Embryonic facial prominence (tissue), 1 donor: ENCODE measurements around the gene SLC66A2.

Source experiments
- DNase-seq: peaks from one replicate; pipeline ENCODE4 v3.0.0-alpha.2; 2016; ENCODE audit errors: extremely low spot score

Gene SLC66A2

DNA sequence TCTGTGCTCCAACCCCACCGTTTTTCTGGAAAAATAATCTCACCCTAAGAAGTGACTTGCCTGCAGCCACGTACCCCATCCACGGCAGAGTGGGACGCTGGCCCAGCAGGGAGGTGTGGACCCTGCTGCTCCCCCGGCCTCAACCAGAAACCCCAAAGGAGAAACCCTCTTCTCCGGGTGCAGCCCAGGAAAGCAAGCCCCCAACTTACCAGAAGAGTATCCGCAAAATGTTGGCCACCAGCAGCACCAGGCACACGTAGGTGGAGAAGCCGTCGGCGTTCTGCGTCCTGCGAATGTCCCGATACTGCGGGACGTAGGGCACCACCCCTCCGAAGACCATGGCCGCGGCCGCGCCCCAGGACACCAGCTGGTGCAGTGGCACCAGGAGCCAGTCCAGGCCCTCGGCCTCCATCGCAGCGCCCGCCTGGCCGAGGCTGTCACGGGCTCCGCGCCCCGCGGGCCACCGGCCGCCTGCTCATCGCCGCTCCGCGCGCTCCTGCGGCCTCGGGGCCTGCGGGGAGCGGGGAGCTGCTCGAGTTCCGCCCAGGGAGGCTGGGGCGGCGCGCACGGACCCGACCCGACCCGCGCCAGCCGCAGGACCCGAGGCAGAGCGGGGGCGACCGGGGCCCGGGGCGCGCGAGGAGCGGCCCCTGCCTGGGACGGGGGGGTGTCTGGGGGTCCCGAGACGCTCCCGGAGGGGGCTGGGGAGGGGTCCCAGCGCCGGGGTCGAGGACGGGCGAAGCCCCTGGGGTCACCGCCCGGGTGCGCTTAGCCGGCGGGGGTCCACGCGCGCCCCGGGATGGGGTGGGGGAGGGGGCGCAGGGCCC lies 725 bp downstream of the SLC66A2 start:
- DNase-seq, result no peak

DNA sequence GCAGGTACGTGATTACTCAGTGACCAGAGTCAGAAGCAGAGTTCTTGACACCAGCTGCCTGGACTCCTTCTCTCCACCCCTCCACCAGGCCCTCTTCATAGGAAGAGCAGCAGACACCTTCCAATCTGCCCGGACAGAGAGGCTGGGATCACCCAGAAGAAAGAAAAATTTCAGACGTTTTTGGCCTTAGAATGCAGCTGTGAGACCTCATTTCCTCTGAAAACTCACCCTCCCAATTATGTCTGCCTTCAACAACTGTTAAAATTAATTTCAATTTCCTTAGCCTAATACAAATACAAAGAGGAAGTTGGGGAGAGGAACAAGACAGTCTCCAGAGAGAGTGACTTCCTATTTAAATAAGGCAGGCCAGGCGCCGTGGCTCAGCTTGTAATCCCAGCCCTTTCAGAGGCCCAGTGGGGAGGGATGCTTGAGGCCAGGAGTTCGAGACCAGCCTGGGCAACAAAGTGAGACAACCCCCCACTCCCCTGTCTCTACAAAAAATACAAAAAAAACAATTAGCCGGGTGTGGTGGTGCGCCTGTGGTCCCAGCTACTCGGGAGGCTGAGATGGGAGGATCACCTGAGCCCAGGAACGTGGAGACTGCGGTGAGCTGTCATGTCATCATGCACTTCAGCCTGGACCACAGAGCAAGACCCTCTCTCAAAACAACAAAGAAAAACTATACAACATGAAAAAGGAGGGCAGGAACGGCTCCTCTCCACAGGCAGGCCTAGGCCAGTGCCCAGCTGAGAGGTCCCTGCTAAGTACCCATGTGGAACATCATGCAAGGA lies 1.6 kb downstream of the SLC66A2 start:
- DNase-seq, result no peak

DNA sequence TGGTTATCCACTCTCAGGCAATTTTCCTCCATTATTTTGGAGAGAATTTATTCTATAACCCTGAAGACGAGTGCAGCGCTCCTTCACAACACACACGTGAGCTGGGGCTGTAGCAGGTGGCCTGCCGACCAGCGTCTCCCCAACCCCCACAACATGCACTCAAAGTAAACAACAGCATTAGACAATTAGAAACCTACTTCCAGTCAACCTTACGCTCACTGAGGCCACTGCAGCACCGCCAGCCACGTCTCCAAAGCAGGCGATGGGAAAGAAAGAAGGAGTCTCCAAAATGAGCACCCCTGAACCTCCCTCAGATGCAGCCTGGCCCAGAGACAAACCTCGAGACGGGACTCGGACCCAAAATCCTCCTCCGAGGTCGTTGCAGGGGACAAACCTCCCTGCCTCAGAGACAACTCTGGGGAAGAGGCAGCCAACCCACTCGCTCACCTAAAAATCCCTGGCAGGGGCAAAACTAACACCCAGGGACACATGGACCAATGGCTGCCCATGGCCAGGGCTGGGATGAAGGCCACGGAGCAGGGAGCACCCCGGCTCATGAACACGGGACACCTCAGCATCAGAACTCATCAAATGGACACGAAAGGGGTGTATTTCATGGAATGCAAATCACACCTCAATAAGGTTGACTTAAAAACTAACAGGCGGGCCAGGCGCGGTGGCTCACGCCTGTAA lies 2.6 kb downstream of the SLC66A2 start:
- DNase-seq, result no peak

DNA sequence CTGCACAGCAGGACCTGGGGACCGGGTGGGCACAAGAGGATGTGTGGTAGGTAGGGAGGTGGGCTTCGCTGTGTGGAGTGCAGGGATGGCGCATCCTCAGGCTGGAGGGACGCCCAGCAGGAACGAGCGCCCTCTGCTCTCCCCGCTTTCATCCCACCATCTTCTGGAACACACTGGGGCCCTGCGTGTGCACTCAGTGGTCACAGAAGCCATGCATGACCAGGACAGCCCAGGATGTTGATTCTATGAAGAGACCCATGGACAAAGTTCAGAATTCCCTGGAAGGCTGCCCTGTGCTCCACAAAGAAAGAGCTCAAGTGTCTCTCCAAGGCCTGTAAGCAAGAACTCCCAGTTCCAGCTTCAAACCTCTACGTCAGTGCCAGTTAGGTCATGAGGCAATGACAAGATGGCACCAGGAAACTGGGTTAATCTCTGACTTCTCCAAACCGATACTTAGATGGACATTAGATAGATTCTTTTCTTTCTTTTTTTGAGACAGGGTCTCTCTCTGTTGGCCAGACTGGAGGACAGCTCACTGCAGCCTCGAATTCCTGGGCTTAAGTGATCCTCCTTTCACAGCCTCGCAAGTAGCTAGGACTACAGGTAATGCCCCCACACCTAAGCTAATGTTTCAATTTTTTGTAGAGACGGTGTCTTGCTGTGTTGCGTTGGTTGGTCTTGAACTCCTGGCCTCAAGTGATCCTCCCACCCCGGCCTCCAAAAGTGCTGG lies 3.4 kb downstream of the SLC66A2 start:
- no peak for DNase-seq

DNA sequence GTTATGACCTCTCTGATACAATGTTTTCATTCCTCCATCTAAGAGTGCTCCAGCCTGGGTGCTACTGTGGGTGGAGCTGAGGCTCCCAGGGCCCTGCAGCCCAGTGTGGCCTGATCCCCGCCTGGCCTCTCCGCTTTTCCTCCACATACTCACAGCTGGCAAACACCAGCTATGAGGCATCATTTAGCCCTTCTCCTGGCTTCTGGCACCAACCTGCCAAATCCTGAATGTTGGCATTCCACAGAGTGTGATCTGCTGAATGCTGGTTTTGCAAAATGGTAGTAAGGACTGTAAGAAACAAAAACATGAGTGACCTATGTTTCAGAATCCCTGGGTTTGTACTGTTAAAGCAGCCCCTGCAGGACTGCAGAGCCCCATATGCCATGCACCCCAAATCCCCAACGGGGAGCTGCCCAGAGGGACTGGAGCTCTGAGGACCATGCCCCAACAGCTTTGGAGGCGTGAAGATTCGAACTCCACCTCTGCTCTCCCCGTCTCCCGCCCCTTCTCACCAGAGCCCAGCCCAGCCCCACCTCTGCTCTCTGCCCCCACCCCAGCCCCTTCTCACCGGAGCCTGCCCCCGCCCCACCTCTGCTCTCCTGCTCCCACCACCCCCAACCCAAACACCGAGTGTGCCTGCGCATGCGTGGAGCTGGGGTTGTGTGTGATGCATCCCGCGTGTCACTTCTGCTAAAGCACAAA lies 4.2 kb downstream of the SLC66A2 start:
- no peak for DNase-seq

DNA sequence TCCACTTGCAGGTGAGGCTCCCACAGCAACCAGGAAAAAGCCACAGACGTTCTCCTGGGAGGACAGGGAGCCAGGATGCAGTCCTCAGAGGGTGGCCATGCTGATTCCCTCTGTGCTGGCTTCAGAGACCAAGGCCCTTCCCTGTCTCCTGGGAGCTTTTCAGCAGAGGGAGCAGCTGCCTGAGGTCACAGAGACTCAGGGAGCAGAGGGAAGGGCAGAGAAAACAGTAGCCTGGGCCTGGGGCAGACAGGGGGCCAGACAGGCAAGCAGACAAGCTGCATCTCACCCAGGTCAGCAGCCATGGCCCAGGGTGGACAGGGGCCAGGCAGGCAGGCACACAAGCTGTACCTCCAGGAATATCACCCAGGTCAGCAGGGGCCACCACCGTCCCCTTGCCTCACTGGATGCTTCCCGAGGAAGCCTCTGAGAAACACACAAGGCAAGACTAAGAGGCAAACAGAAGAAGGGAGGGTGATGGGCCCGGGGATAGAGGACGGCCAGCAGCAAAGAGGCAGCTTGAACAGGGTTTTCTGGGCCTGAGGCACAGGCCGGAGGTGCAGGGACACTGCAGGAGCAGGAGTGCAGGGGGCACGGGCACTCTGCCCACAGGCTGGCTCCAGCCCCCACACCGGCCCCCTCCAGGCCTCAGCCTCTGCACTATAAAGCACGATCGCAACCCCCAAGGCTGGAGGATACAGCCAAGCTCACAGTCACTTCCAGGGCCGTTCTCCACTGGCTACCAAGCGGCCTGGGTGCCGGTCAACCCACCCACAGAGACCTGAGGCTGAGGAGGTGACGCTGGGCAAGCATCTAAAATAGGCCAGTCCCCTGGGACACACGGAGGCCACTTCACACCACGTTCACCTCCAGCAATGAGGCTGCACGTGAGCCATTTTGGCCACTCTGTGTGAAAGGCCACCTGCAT lies 6.1 kb downstream of the SLC66A2 start:
- no peak for DNase-seq

- no peak for DNase-seq
Measured at GRCh38 chr18:79944746-79945117, 6.7 kb downstream of the SLC66A2 start.

DNA sequence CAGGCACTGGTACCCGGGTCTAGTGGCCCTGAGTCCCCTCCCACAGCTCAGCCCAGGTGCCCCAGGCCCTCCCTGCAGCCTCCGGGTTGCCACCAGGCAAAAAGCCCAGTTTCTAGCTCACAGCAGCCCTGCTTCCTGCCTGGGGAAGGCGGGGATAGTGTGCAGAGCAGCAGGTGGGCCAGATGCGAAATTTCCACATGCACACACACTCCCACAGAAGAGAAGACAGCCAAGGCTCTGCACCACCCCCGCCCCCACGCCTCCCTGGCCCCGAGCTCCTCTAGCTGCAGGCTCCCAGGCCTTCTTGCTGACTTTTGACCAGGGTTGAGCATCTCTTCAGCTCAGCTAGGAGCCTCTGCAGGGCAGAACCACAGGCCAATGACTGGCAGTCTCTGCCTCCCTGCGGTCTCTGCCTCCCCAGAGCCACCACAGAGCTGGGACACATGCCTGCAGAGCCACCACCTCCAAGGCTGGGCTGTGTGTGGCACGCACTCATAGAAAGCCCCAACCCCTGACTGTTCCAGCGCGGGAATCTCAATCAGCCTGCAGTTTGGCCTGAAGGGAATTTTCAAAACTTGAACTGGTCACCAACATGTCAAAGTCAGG lies 7.2 kb downstream of the SLC66A2 start:
- DNase-seq, result no peak

- DNase-seq, result no peak
Measured at GRCh38 chr18:79943608-79944125, 7.8 kb downstream of the SLC66A2 start.

- DNase-seq, result no peak
Measured at GRCh38 chr18:79942786-79943607, 8.5 kb downstream of the SLC66A2 start.

DNA sequence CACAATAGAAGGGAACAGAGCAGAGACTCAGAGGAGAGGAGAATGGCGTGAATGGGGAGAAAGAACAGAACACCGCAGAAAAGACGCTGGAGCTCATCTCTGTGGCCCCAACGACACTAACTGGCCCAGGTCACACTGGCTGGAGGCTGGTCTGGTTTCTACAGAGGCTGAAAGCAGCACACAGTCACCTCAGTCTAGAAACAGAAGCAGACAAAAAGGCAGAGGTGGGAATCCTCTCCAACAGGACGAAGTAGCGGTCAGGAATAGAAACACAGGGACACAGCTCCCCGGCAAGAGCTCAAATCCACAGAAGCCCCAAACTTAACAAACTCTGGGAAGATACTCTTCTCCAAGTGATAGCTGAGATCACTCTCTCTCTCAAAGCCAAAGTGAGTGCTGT lies 9.2 kb downstream of the SLC66A2 start:
- no peak for DNase-seq

- DNase-seq, result no peak
Measured at GRCh38 chr18:79941473-79942119, 9.9 kb downstream of the SLC66A2 start.

DNA sequence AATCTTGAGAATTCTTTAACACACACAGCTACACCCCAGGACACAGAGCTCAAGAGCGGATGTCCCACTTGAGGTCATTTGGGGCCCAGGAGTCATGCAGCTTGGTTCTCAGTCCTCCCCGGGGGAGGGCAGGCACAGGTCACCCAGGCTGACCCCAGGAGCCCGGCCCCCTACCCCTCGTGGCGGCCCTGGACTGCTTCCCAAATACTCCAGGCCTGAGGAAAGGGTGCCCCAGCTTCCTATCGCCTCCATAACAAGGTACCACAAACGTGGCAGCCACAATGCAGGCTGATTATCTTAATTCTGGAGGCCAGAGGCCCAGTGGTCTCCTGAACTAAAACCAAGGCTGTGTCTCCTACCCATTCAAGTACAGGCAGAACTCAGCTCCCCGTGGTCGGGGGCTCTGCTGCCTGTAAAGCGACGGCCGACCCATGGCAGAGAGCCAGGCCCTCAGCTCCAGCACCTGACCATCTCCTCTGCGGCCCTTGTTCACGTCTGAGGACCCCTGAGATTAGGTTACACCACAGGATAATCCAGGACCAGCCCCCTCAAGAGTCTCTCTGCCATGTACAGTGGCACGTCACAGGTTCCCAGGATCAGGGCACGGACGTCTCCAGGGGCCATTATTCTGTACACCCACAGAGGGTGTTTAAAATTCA lies 10.5 kb downstream of the SLC66A2 start:
- no peak for DNase-seq

DNA sequence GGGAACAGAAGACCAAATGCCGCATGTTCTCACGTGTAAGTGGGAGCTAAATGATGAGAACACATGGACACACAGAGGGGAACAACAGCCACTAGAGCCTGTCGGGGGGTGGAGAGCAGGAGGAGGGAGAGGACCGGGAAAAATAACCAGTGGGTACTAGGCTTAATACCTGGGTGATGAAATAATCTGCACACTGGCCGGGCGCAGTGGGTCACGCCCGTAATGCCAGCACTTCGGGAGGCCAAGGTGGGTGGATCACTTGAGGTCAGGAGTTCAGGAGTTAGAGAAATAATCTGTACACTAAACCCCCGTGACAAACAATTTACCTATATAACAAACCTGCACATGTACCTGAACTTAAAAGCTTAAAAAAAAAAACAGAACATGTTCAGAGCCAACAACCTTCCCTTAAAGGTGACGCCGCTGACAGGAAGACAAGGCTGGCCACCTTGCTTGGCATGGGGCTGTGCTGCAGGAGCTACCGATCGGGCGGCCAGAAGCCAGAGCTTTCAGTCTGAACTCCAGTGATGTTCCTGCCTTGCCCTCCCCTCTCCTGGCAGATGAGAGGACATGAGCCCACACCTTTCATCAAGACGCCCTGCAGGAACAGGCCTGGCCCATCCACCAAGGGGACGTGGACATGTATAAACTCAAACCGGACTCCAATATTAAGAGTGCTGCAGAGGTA lies 11.2 kb downstream of the SLC66A2 start:
- DNase-seq, result no peak

- no peak for DNase-seq
Measured at GRCh38 chr18:79939096-79939495, 12.4 kb downstream of the SLC66A2 start.

- no peak for DNase-seq
Measured at GRCh38 chr18:79938196-79938595, 13.3 kb downstream of the SLC66A2 start.
